Neural progenitor cell (in vitro differentiated cells): ENCODE measurements around the gene SKP2. TPM values are rescaled to one million over a fixed set of nuclear protein-coding genes. Genes with fewer than 3 reads are reported as not detected.
A peak's percentile ranks its signal among the peaks of the same experiment; 100 is the strongest.

Experiments used
- DNase-seq: peaks from one replicate; pipeline ENCODE4 v3.0.0-alpha.2; 2016; ENCODE audit warnings: low spot score
- H2AFZ ChIP-seq: fragments of 200-600 bp; sonication (generic); replicated peaks from 2 replicates; pipeline ENCODE4 v1.6.1; 2016; ENCODE audit warnings: antibody characterized with exemption
- H3F3A ChIP-seq: fragments of 200-600 bp; sonication (generic); 2 replicates; pipeline ENCODE4 v1.6.1; 2016; ENCODE audit warnings: antibody characterized with exemption, low read depth
- H3K27ac ChIP-seq: fragments of 200-600 bp; sonication (generic); 2 replicates; pipeline ENCODE4 v1.5.1; 2016; ENCODE audit warnings: mild to moderate bottlenecking
- H3K27me3 ChIP-seq: fragments of 200-600 bp; sonication (generic); 2 replicates; pipeline ENCODE4 v1.6.1; 2016; ENCODE audit warnings: mild to moderate bottlenecking, moderate library complexity
- H3K36me3 ChIP-seq: fragments of 200-600 bp; sonication (generic); 2 replicates; pipeline ENCODE4 v1.5.1; 2016
- H3K4me1 ChIP-seq: fragments of 200-600 bp; sonication (generic); 2 replicates; pipeline ENCODE4 v1.6.1; 2016; ENCODE audit warnings: mixed run types
- H3K4me2 ChIP-seq: fragments of 200-600 bp; sonication (generic); 2 replicates; pipeline ENCODE4 v1.6.1; 2016
- H3K4me3 ChIP-seq: fragments of 200-600 bp; sonication (generic); 2 replicates; pipeline ENCODE4 v1.5.1; 2016
- H3K79me2 ChIP-seq: fragments of 200-600 bp; sonication (generic); 2 replicates; pipeline ENCODE4 v1.6.1; 2016; ENCODE audit warnings: low read depth
- H3K9ac ChIP-seq: fragments of 200-600 bp; sonication (generic); 2 replicates; pipeline ENCODE4 v1.6.1; 2016
- H3K9me3 ChIP-seq: fragments of 200-600 bp; sonication (generic); 2 replicates; pipeline ENCODE4 v1.5.1; 2016; ENCODE audit warnings: low read depth
- H4K20me1 ChIP-seq: fragments of 200-600 bp; sonication (generic); 2 replicates; pipeline ENCODE4 v1.6.1; 2016; ENCODE audit warnings: low read depth
- H3K27ac Mint-ChIP-seq: 3 replicates; pipeline ENCODE4 v1.8.0; 2021; ENCODE audit warnings: mixed read lengths
- H3K27me3 Mint-ChIP-seq: 2 replicates; pipeline ENCODE4 v1.8.0; 2022; ENCODE audit warnings: low read depth, mild to moderate bottlenecking, inconsistent platforms, moderate library complexity, mixed read lengths; ENCODE audit not compliant: insufficient read depth
- H3K36me3 Mint-ChIP-seq: 3 replicates; pipeline ENCODE4 v1.8.0; 2021; ENCODE audit warnings: mixed read lengths
- H3K4me1 Mint-ChIP-seq: 3 replicates; pipeline ENCODE4 v1.8.0; 2021; ENCODE audit warnings: mixed read lengths
- H3K4me3 Mint-ChIP-seq: 3 replicates; pipeline ENCODE4 v1.8.0; 2021; ENCODE audit warnings: mild to moderate bottlenecking, moderate library complexity, mixed read lengths
- H3K9me3 Mint-ChIP-seq: 3 replicates; pipeline ENCODE4 v1.8.0; 2020; ENCODE audit warnings: mixed read lengths
- CTCF ChIP-seq: fragments of 200-600 bp; sonication (generic); IDR thresholded peaks from 2 replicates; pipeline ENCODE4 v1.5.1; 2017; ENCODE audit warnings: antibody characterized with exemption, mild to moderate bottlenecking
- EZH2 ChIP-seq: fragments of 200-600 bp; sonication (generic); IDR thresholded peaks from 2 replicates; pipeline ENCODE4 v1.6.1; 2017; ENCODE audit warnings: antibody characterized with exemption, mild to moderate bottlenecking, moderate library complexity
- EZH2phosphoT487 ChIP-seq: fragments of 200-600 bp; sonication (generic); IDR thresholded peaks from 2 replicates; pipeline ENCODE4 v1.6.1; 2017; ENCODE audit warnings: antibody characterized with exemption
- total RNA-seq: library from RNA; depleted of rRNA; stranded (reverse); fragments of >200 nt; gene quantifications from 2 replicates; pipeline ENCODE4 v1.2.3, GENCODE V29; 2015; ENCODE audit warnings: low replicate concordance

Gene SKP2
- total RNA-seq, 1 donor from 2014 or later = 93.4 TPM

GRCh38 chr5:36177715-36178523 is 26.0 kb downstream of the SKP2 start:
- H3K4me3 ChIP-seq = peak overlapping the region; percentile 25
- no peak overlapping the region for H3K9ac ChIP-seq
- Mint-ChIP-seq H3K4me1 (peaks cover 6% of the 10 kb centered on the region), H3K27me3 (no peaks in the 10 kb centered on the region), H3K9me3 (no peaks in the 10 kb centered on the region), H3K27ac (no peak overlapping the region), H3K36me3 (peaks cover 24% of the 10 kb centered on the region), H3K4me3 (no peak overlapping the region)
- H3K9me3 ChIP-seq = no peaks in the 10 kb centered on the region
- no peak for TF ChIP-seq EZH2
- TF ChIP-seq CTCF = peak; percentile 61
- no peak for TF ChIP-seq EZH2phosphoT487
- H2AFZ ChIP-seq = no peak overlapping the region
- H3K36me3 ChIP-seq = peaks cover 56% of the 10 kb centered on the region
- H3K27me3 ChIP-seq = no peaks in the 10 kb centered on the region
- H4K20me1 ChIP-seq = no peaks in the 10 kb centered on the region
- H3K4me1 ChIP-seq = peaks cover 27% of the 10 kb centered on the region
- peak; percentile 50 for DNase-seq
- H3K27ac ChIP-seq = peak overlapping the region; percentile 71
- H3F3A ChIP-seq = peaks cover 25% of the 10 kb centered on the region
- no peaks in the 10 kb centered on the region for H3K79me2 ChIP-seq
- peak overlapping the region; percentile 55 for H3K4me2 ChIP-seq

- TF ChIP-seq EZH2 (no peak), EZH2phosphoT487 (no peak), CTCF (no peak)
- H3K79me2 ChIP-seq = no peaks in the 10 kb centered on the region
- H3K4me3 Mint-ChIP-seq = no peak overlapping the region
- no peak overlapping the region for H2AFZ ChIP-seq
- H4K20me1 ChIP-seq = no peaks in the 10 kb centered on the region
- no peaks in the 10 kb centered on the region for H3K27me3 ChIP-seq
- H3K36me3 ChIP-seq = peaks cover 50% of the 10 kb centered on the region
- H3K9ac ChIP-seq = no peak overlapping the region
- peaks cover 23% of the 10 kb centered on the region for H3K36me3 Mint-ChIP-seq
- H3K4me3 ChIP-seq = peak overlapping the region; percentile 25
- peak; percentile 55 for DNase-seq
- no peaks in the 10 kb centered on the region for H3K9me3 Mint-ChIP-seq
- peaks cover 27% of the 10 kb centered on the region for H3K4me1 ChIP-seq
- H3F3A ChIP-seq = peaks cover 25% of the 10 kb centered on the region
- no peaks in the 10 kb centered on the region for H3K27me3 Mint-ChIP-seq
- no peak overlapping the region for H3K27ac Mint-ChIP-seq
- peaks cover 6% of the 10 kb centered on the region for H3K4me1 Mint-ChIP-seq
- peak overlapping the region; percentile 55 for H3K4me2 ChIP-seq
- no peaks in the 10 kb centered on the region for H3K9me3 ChIP-seq
- H3K27ac ChIP-seq = peak overlapping the region; percentile 71
These were observed 26.6 kb downstream of the SKP2 start for GRCh38 chr5:36178524-36178890.

GRCh38 chr5:36179950-36180349 is 28.0 kb downstream of the SKP2 start:
- Histone ChIP-seq H3K36me3 (peaks cover 50% of the 10 kb centered on the region), H3K4me2 (no peak overlapping the region), H3F3A (peaks cover 25% of the 10 kb centered on the region), H4K20me1 (no peaks in the 10 kb centered on the region), H3K27me3 (no peaks in the 10 kb centered on the region), H3K9ac (no peak overlapping the region), H3K79me2 (no peaks in the 10 kb centered on the region), H3K9me3 (no peaks in the 10 kb centered on the region), H3K4me3 (no peak overlapping the region), H2AFZ (no peak overlapping the region), H3K4me1 (peaks cover 27% of the 10 kb centered on the region), H3K27ac (no peak overlapping the region)
- H3K9me3 Mint-ChIP-seq = peaks cover 4% of the 10 kb centered on the region
- peaks cover 28% of the 10 kb centered on the region for H3K36me3 Mint-ChIP-seq
- H3K27me3 Mint-ChIP-seq = no peaks in the 10 kb centered on the region
- H3K4me3 Mint-ChIP-seq = no peak overlapping the region
- H3K4me1 Mint-ChIP-seq = peaks cover 6% of the 10 kb centered on the region
- no peak for TF ChIP-seq EZH2
- TF ChIP-seq EZH2phosphoT487 = no peak
- no peak for TF ChIP-seq CTCF
- no peak overlapping the region for H3K27ac Mint-ChIP-seq
- no peak for DNase-seq
